Smooth muscle cell (in vitro differentiated cells): ENCODE data around the gene PIP5K1B. TPM values are rescaled to one million over a fixed set of nuclear protein-coding genes. Genes with fewer than 3 reads are reported as not detected.

ENCODE experiments used
- DNase-seq: peaks from one replicate; lab custom pipeline; 2025; ENCODE audit not compliant: unreplicated experiment; lab: John Stamatoyannopoulos, UW
- H2AFZ ChIP-seq: fragments of 200-600 bp; sonication (generic); 2 replicates; pipeline ENCODE4 v1.6.0; 2016; ENCODE audit warnings: antibody characterized with exemption, low read depth, mild to moderate bottlenecking
- H3F3A ChIP-seq: fragments of 200-600 bp; sonication (generic); 2 replicates; pipeline ENCODE4 v1.6.0; 2017; ENCODE audit warnings: antibody characterized with exemption, low read depth
- H3K27ac ChIP-seq: fragments of 200-600 bp; sonication (generic); 2 replicates; pipeline ENCODE4 v1.5.1; 2016; ENCODE audit warnings: low read depth, mild to moderate bottlenecking
- H3K27me3 ChIP-seq: fragments of 200-600 bp; sonication (generic); 2 replicates; pipeline ENCODE4 v1.6.1; 2016; ENCODE audit warnings: low read depth, mild to moderate bottlenecking
- H3K36me3 ChIP-seq: fragments of 200-600 bp; sonication (generic); 2 replicates; pipeline ENCODE4 v1.5.1; 2016; ENCODE audit warnings: low read depth
- H3K4me1 ChIP-seq: fragments of 200-600 bp; sonication (generic); 2 replicates; pipeline ENCODE4 v1.5.1; 2016; ENCODE audit warnings: low read depth
- H3K4me2 ChIP-seq: fragments of 200-600 bp; sonication (generic); 2 replicates; pipeline ENCODE4 v1.6.0; 2016; ENCODE audit warnings: mild to moderate bottlenecking
- H3K4me3 ChIP-seq: fragments of 200-600 bp; sonication (generic); 2 replicates; pipeline ENCODE4 v1.5.1; 2016; ENCODE audit warnings: mild to moderate bottlenecking
- H3K79me2 ChIP-seq: fragments of 200-600 bp; sonication (generic); 2 replicates; pipeline ENCODE4 v1.6.0; 2016; ENCODE audit warnings: low read depth, mild to moderate bottlenecking
- H3K9ac ChIP-seq: fragments of 200-600 bp; sonication (generic); 2 replicates; pipeline ENCODE4 v1.6.0; 2016; ENCODE audit warnings: low read depth
- H3K9me3 ChIP-seq: fragments of 200-600 bp; sonication (generic); replicated peaks from 2 replicates; pipeline ENCODE4 v1.5.1; 2016; ENCODE audit warnings: low read depth
- H4K20me1 ChIP-seq: fragments of 200-600 bp; sonication (generic); 2 replicates; pipeline ENCODE4 v1.6.0; 2016; ENCODE audit warnings: low read depth
- CTCF ChIP-seq: fragments of 200-600 bp; sonication (generic); IDR thresholded peaks from 2 replicates; pipeline ENCODE4 v1.5.1; 2017; ENCODE audit warnings: borderline replicate concordance, mild to moderate bottlenecking, antibody characterized with exemption; ENCODE audit not compliant: insufficient read depth, poor library complexity, severe bottlenecking
- WGBS: methylation state at CpG from one replicate; pipeline ENCODE4 v1.1.7; 2016; ENCODE audit warnings: low lambda C conversion rate; 5-methylcytosine and 5-hydroxymethylcytosine counted together
- polyA plus RNA-seq: library from polyadenylated mRNA; unstranded; fragments of >200 nt; fragmentation: Nextera tagmentation; extraction: Ambion mirVana; gene quantifications from 2 replicates; pipeline ENCODE4 v1.2.1, GENCODE V29; 2016
- total RNA-seq: library from RNA; depleted of rRNA; stranded (reverse); fragments of >200 nt; gene quantifications from 2 replicates; pipeline ENCODE4 v1.2.3, GENCODE V29; 2014

PIP5K1B gene
- total and polyA plus RNA-seq, 2 experiments from 2014 or later, result not detected

- H3K4me2 ChIP-seq, result no peak overlapping the region
These were observed 58.1 kb downstream of the PIP5K1B start for GRCh38 chr9:68763104-68763503.

GRCh38 chr9:68768619-68769018 lies 63.6 kb downstream of the PIP5K1B start:
- Histone ChIP-seq H3K79me2 (no peaks in the 10 kb centered on the region), H3K4me3 (no peak overlapping the region), H3K4me2 (no peak overlapping the region), H3K27ac (no peak overlapping the region), H3K9me3 (no peaks in the 10 kb centered on the region), H3K4me1 (peaks cover 5% of the 10 kb centered on the region), H2AFZ (no peak overlapping the region), H3F3A (no peaks in the 10 kb centered on the region), H3K36me3 (no peaks in the 10 kb centered on the region), H3K27me3 (peaks cover 6% of the 10 kb centered on the region), H3K9ac (no peak overlapping the region), H4K20me1 (no peaks in the 10 kb centered on the region)
- no peak for TF ChIP-seq CTCF
- DNase-seq, result no peak
- 94% methylated on average over 3 of the region's 3 CpGs for WGBS

More at GRCh38 chr9:68763104-68763503, 58.1 kb downstream of the PIP5K1B start:
- Histone ChIP-seq H2AFZ (no peak overlapping the region), H3K9ac (no peak overlapping the region), H4K20me1 (no peaks in the 10 kb centered on the region), H3K79me2 (no peaks in the 10 kb centered on the region), H3F3A (no peaks in the 10 kb centered on the region), H3K9me3 (no peaks in the 10 kb centered on the region), H3K27ac (no peak overlapping the region), H3K36me3 (no peaks in the 10 kb centered on the region), H3K4me3 (no peak overlapping the region), H3K27me3 (peaks cover 5% of the 10 kb centered on the region), H3K4me1 (no peaks in the 10 kb centered on the region)
- no peak for TF ChIP-seq CTCF
- no peak for DNase-seq
- WGBS, result 88% methylated on average over 3 of the region's 3 CpGs

GRCh38 chr9:68769852-68770251 lies 64.8 kb downstream of the PIP5K1B start:
- Histone ChIP-seq H4K20me1 (no peaks in the 10 kb centered on the region), H3K4me2 (no peak overlapping the region), H3F3A (no peaks in the 10 kb centered on the region), H3K27ac (no peak overlapping the region), H3K4me3 (no peak overlapping the region), H3K27me3 (peaks cover 6% of the 10 kb centered on the region), H3K9me3 (no peaks in the 10 kb centered on the region), H3K36me3 (no peaks in the 10 kb centered on the region), H3K9ac (no peak overlapping the region), H3K4me1 (peaks cover 5% of the 10 kb centered on the region), H3K79me2 (no peaks in the 10 kb centered on the region), H2AFZ (no peak overlapping the region)
- 94% methylated on average over 5 of the region's 5 CpGs for WGBS
- DNase-seq, result no peak
- TF ChIP-seq CTCF, result no peak

- TF ChIP-seq CTCF, result no peak
- no peaks in the 10 kb centered on the region for H4K20me1 ChIP-seq
- WGBS, result 53% methylated on average over 1 of the region's 1 CpG
These were observed 66.3 kb downstream of the PIP5K1B start for GRCh38 chr9:68771376-68771775.

More at GRCh38 chr9:68771376-68771775, 66.3 kb downstream of the PIP5K1B start:
- Histone ChIP-seq H3K36me3 (no peaks in the 10 kb centered on the region), H3K4me2 (no peak overlapping the region), H3K27ac (no peak overlapping the region), H3K9me3 (no peaks in the 10 kb centered on the region), H2AFZ (no peak overlapping the region), H3K27me3 (peaks cover 6% of the 10 kb centered on the region), H3F3A (no peaks in the 10 kb centered on the region), H3K4me1 (peaks cover 5% of the 10 kb centered on the region), H3K4me3 (no peak overlapping the region), H3K9ac (no peak overlapping the region), H3K79me2 (no peaks in the 10 kb centered on the region)
- no peak for DNase-seq
